Measurements from ENCODE around the gene RNU5D-1. TPM values are rescaled to one million over a fixed set of nuclear protein-coding genes. Genes with fewer than 3 reads are reported as not detected.
"Not testable (repeated sequence)": the region's sequence is repeated elsewhere in the genome, so short reads cannot be mapped to it uniquely, and the experiment has no call there.

RNU5D-1 gene
- total RNA-seq, 2 experiments from 2014 or later = not detected

GRCh38 chr1:44766421-44766820 lies 35.5 kb upstream of the RNU5D-1 start:
- H3K27ac Mint-ChIP-seq; DNase-seq; H3K4me1 Mint-ChIP-seq; H3K9me3 Mint-ChIP-seq (ENCODE audit: low read depth); H3K4me3 Mint-ChIP-seq; intact Hi-C loops (cut with DNase I, micrococcal nuclease); ATAC-seq; H3K27me3 Mint-ChIP-seq: not testable (repeated sequence)
- H3K36me3 Mint-ChIP-seq (ENCODE audit: low read depth) = peaks cover 35% of the 10 kb centered on the region
- ChIA-PET CTCF (interaction anchor here (0.6 to 1.3 kb wide), 3 partner anchors 20 to 126 kb away, joined by 3 to 5 read pairs (median 3); no protein-coding TSS in a partner anchor), POLR2A (interaction anchor here (1.5 to 2.2 kb wide), 3 partner anchors 9 to 53 kb away, joined by 5 to 9 read pairs (median 8); partner anchors contain the start of gene RPS8)

DNA sequence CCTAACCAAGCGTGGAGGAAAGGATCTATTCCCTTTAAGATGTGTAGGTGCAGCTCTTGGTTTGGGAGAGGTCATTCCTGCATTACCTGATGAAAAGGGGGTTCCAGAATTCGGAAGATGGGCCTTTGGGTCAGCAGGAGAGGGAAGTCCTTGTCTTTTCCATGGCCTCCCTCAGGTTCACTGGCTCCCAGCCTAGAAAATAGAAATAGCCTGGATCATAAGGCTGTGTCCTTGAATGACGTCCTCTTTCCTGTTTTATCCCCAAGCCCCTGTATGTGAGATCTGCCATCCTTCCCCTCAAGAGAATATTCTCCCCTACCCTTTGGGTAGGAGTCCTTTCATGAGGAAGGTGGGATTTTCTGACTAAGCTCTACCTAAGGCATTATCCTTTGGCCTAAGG lies 29.9 kb upstream of the RNU5D-1 start:
- H3K36me3 Mint-ChIP-seq (ENCODE audit: low read depth) = peaks cover 61% of the 10 kb centered on the region
- H3K27ac Mint-ChIP-seq = no peak overlapping the region
- ATAC-seq = no peak

GRCh38 chr1:44759077-44759476 lies 28.1 kb upstream of the RNU5D-1 start:
- CTCF ChIA-PET = interaction anchor here (1.4 kb wide), 1 partner anchor 10 kb away, joined by 5 read pairs; no protein-coding TSS in a partner anchor
- Mint-ChIP-seq H3K9me3 (ENCODE audit: low read depth) (no peaks in the 10 kb centered on the region), H3K36me3 (ENCODE audit: low read depth) (peaks cover 73% of the 10 kb centered on the region), H3K27me3 (no peaks in the 10 kb centered on the region), H3K27ac (no peak overlapping the region), H3K4me1 (no peaks in the 10 kb centered on the region), H3K4me3 (no peak overlapping the region)
- ATAC-seq = no peak
- POLR2A ChIA-PET = interaction anchor here (0.8 to 2.1 kb wide), 2 partner anchors 9 to 38 kb away, joined by 8 to 10 read pairs; no protein-coding TSS in a partner anchor
- no peak for DNase-seq
- intact Hi-C loops (cut with DNase I, micrococcal nuclease) = no loop called here

More for the DNA sequence above, 29.9 kb upstream of the RNU5D-1 start:
- H3K9me3 Mint-ChIP-seq (ENCODE audit: low read depth) = no peaks in the 10 kb centered on the region
- ChIA-PET POLR2A (interaction anchor here (1.6 kb wide), 1 partner anchor 58 kb away, joined by 7 read pairs; no protein-coding TSS in a partner anchor), CTCF (no interaction called here)
- no peak for DNase-seq
- intact Hi-C loops (cut with DNase I, micrococcal nuclease) = no loop called here
- H3K4me1 Mint-ChIP-seq = no peaks in the 10 kb centered on the region
- no peaks in the 10 kb centered on the region for H3K27me3 Mint-ChIP-seq
- H3K4me3 Mint-ChIP-seq = no peak overlapping the region

- H3K27ac Mint-ChIP-seq = no peak overlapping the region
- peaks cover 76% of the 10 kb centered on the region for H3K36me3 Mint-ChIP-seq (ENCODE audit: low read depth)
- no peak for DNase-seq
- CTCF ChIA-PET = no interaction called here
- intact Hi-C loops (cut with DNase I, micrococcal nuclease) = no loop called here
- no peak for ATAC-seq
- POLR2A ChIA-PET = no interaction called here
- no peak overlapping the region for H3K4me3 Mint-ChIP-seq
- no peaks in the 10 kb centered on the region for H3K27me3 Mint-ChIP-seq
- H3K4me1 Mint-ChIP-seq = peaks cover 2% of the 10 kb centered on the region
- no peaks in the 10 kb centered on the region for H3K9me3 Mint-ChIP-seq (ENCODE audit: low read depth)
These were observed 26.4 kb upstream of the RNU5D-1 start for GRCh38 chr1:44757420-44757819.

- Mint-ChIP-seq H3K27ac (no peak overlapping the region), H3K36me3 (ENCODE audit: low read depth) (peaks cover 50% of the 10 kb centered on the region), H3K9me3 (ENCODE audit: low read depth) (no peaks in the 10 kb centered on the region), H3K4me3 (no peak overlapping the region), H3K27me3 (no peaks in the 10 kb centered on the region), H3K4me1 (peaks cover 7% of the 10 kb centered on the region)
- POLR2A ChIA-PET = interaction anchor here (0.9 kb wide), 2 partner anchors 27 to 28 kb away, joined by 3 read pairs; partner anchors contain the start of gene RPS8
- intact Hi-C loops (cut with DNase I, micrococcal nuclease) = no loop called here
- CTCF ChIA-PET = interaction anchor here (0.6 to 1.2 kb wide), 5 partner anchors 12 to 510 kb away, joined by 3 to 5 read pairs (median 3); no protein-coding TSS in a partner anchor
- no peak for DNase-seq
- no peak for ATAC-seq
These were observed 16.9 kb upstream of the RNU5D-1 start for GRCh38 chr1:44747878-44748277.

- POLR2A ChIA-PET = interaction anchor here (0.5 to 3.5 kb wide), 5 partner anchors 12 to 76 kb away, joined by 5 to 11 read pairs (median 7); no protein-coding TSS in a partner anchor
- Mint-ChIP-seq H3K27ac (peak overlapping the region; percentile 14), H3K4me1 (peaks cover 26% of the 10 kb centered on the region), H3K36me3 (ENCODE audit: low read depth) (peaks cover 52% of the 10 kb centered on the region), H3K4me3 (peak overlapping the region; percentile 43), H3K9me3 (ENCODE audit: low read depth) (no peaks in the 10 kb centered on the region), H3K27me3 (no peaks in the 10 kb centered on the region)
- DNase-seq (no peak), ATAC-seq (no peak)
- CTCF ChIA-PET = interaction anchor here (0.5 to 1.0 kb wide), 6 partner anchors 13 to 618 kb away, joined by 3 to 6 read pairs (median 3); no protein-coding TSS in a partner anchor
- intact Hi-C loops (cut with DNase I, micrococcal nuclease) = no loop called here
These were observed 12.2 kb upstream of the RNU5D-1 start for GRCh38 chr1:44743211-44743610.

DNA sequence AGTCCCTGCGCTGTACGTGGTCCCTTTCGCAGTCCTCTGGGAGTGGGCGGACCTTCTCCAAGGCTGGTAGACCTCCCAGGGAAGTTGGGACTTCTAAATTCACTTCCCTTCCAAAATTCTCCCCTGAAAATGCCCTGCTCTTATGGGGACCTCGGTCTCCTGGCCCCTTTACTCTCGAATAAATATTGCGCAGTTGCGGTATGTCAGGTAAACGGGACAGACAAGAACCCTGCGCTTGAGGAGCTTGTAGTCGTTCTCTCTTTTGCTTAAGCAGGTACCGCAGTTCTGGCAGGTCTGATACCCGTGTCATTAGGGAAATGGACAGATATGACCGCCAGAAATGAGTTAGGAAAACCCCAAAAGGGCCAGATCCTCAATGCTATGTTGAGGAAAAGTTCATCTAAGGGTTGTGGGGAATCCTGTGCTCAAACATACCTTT lies 9.2 kb upstream of the RNU5D-1 start:
- intact Hi-C loops (cut with DNase I, micrococcal nuclease) = no loop called here
- DNase-seq = no peak
- H3K9me3 Mint-ChIP-seq (ENCODE audit: low read depth) = no peaks in the 10 kb centered on the region
- H3K4me1 Mint-ChIP-seq = peaks cover 26% of the 10 kb centered on the region
- H3K4me3 Mint-ChIP-seq = peak overlapping the region; percentile 98
- H3K27me3 Mint-ChIP-seq = no peaks in the 10 kb centered on the region
- ChIA-PET CTCF (interaction anchor here (0.6 to 2.2 kb wide), 4 partner anchors 9 to 45 kb away, joined by 3 to 15 read pairs (median 4); partner anchors contain the start of genes RNU5D-1 and RPS8), POLR2A (interaction anchor here (1.4 to 2.3 kb wide), 4 partner anchors 10 to 79 kb away, joined by 5 to 12 read pairs (median 7); partner anchors contain the start of genes BTBD19 and DYNLT4)
- peak overlapping the region; percentile 92 for H3K27ac Mint-ChIP-seq
- peaks cover 37% of the 10 kb centered on the region for H3K36me3 Mint-ChIP-seq (ENCODE audit: low read depth)
- ATAC-seq = no peak

DNA sequence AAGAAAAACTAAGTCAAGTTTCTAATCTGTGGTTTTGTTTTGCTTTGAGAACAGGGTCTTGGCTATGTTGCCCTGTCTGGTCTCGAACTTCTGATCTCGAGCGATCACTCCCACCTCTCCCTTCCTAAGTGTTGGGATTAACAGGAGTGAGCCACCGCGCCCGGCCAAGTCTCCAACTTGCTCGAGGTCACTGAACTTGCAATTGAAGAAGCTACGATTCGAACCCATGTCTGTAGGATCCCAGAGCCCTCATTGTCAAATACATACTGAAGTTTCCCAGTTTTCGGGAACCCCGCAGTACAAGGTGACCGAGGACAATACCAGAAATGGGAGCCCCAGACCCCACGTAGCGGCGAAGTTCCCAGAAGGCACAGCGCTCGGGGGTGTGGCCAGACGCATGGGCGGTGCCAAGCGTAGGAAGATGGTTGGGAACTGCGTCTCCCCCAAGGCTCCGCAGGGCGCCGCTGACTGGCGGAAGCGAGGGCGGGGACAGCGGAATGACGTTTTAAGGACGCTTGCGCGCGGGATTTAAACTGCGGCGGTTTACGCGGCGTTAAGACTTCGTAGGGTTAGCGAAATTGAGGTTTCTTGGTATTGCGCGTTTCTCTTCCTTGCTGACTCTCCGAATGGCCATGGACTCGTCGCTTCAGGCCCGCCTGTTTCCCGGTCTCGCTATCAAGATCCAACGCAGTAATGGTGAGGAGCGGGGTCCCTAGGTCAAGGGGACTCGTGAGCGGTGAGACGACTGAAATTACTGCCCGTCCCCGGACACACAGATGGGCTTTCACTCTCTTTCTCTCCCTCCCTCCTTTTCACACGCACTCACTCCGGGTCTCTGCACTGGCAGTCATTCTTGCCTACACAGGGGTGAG lies 8.6 kb upstream of the RNU5D-1 start, which contains the start of gene KIF2C:
Gene KIF2C, plus strand, starts transcription at position 531 of the 872 bp plus-strand sequence. Its CDS starts 96 bp downstream, at position 627.
- DNase-seq (peak; percentile 99), ATAC-seq (peak; percentile 98)
- Mint-ChIP-seq H3K4me3 (peak within 1 kb of the TSS; percentile 98), H3K36me3 (ENCODE audit: low read depth) (peaks cover 34% of the 10 kb centered on the region), H3K27ac (peak within 1 kb of the TSS; percentile 94), H3K27me3 (no peaks in the 10 kb centered on the region), H3K4me1 (peaks cover 26% of the 10 kb centered on the region), H3K9me3 (ENCODE audit: low read depth) (no peaks in the 10 kb centered on the region)
- POLR2A ChIA-PET = interaction anchor here (1.4 to 2.3 kb wide), 4 partner anchors 9 to 80 kb away, joined by 5 to 12 read pairs (median 7); partner anchors contain the start of genes BTBD19 and DYNLT4
- intact Hi-C loops (cut with DNase I, micrococcal nuclease) = loop anchor here (1.0 to 10.0 kb wide), 15 partner anchors 8 to 845 kb away; partner anchors contain the start of genes RNU5D-1 (in 2 of the 2), RPS8 (in 2 of the 2), ARMH1 (in 1 of the 2) and DYNLT4 (in 1 of the 2)
- CTCF ChIA-PET = interaction anchor here (1.2 kb wide), 1 partner anchor 46 kb away, joined by 4 read pairs; no protein-coding TSS in a partner anchor

DNA sequence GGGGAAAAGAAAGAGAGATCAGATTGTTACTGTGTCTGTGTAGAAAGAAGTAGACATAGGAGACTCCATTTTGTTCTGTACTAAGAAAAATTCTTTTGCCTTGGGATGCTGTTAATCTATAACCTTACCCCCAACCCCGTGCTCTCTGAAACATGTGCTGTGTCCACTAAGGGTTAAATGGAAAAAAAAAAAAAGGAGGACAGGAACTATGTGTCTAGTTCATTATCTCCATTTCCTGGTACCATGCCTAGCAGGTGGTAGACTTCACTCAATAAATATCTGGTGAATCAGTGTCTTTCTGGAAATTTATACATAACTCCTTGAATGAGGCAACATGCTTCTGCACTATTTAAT lies 8.0 kb upstream of the RNU5D-1 start:
- peaks cover 24% of the 10 kb centered on the region for H3K4me1 Mint-ChIP-seq
- H3K27me3 Mint-ChIP-seq; DNase-seq; CTCF ChIA-PET; H3K9me3 Mint-ChIP-seq (ENCODE audit: low read depth): not testable (repeated sequence)
- peak; percentile 1 for ATAC-seq
- peak overlapping the region; percentile 98 for H3K4me3 Mint-ChIP-seq
- peak overlapping the region; percentile 94 for H3K27ac Mint-ChIP-seq
- intact Hi-C loops (cut with DNase I, micrococcal nuclease) = loop anchor here (1.0 to 10.0 kb wide), 15 partner anchors 8 to 846 kb away; partner anchors contain the start of genes RNU5D-1 (in 2 of the 2), RPS8 (in 2 of the 2), ARMH1 (in 1 of the 2) and DYNLT4 (in 1 of the 2)
- POLR2A ChIA-PET = interaction anchor here (2.3 kb wide), 1 partner anchor 17 kb away, joined by 12 read pairs; no protein-coding TSS in a partner anchor
- H3K36me3 Mint-ChIP-seq (ENCODE audit: low read depth) = peaks cover 28% of the 10 kb centered on the region

DNA sequence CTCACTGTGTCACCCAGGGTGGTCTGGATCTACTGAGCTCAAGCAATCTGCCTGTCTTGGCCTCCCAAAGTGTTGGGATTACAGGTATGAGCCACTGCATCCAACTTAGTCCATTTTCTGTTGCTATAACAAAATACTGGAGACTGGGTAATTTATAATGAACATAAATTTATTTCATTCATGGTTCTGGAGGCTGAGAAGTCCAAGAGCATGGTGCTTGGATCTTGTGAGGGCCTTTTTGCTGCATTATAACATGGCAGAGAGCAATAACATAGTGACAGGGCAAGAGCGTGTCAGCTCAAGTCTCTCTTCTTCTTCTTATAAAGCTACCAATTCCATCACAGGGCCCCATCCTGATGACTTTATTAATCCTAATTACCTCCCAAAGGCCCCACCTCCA lies 5.0 kb upstream of the RNU5D-1 start:
- H3K36me3 Mint-ChIP-seq (ENCODE audit: low read depth) = peaks cover 11% of the 10 kb centered on the region
- H3K27ac Mint-ChIP-seq = no peak overlapping the region
- ATAC-seq (no peak), DNase-seq (no peak)
- H3K4me3 Mint-ChIP-seq = no peak overlapping the region
- no peaks in the 10 kb centered on the region for H3K9me3 Mint-ChIP-seq (ENCODE audit: low read depth)
- ChIA-PET CTCF (interaction anchor here (0.6 to 1.5 kb wide), 4 partner anchors 14 to 327 kb away, joined by 3 to 4 read pairs (median 4); no protein-coding TSS in a partner anchor), POLR2A (interaction anchor here (1.5 to 2.6 kb wide), 2 partner anchors 15 to 83 kb away, joined by 5 to 17 read pairs; no protein-coding TSS in a partner anchor)
- intact Hi-C loops (cut with DNase I, micrococcal nuclease) = loop anchor here in 1 of 2 experiments (10.0 kb wide), 1 partner anchor 849 kb away; the partner anchor contains the start of gene NASP
- peaks cover 28% of the 10 kb centered on the region for H3K4me1 Mint-ChIP-seq
- no peaks in the 10 kb centered on the region for H3K27me3 Mint-ChIP-seq
